IMR-90 (cell line): ENCODE data around the gene ZC2HC1B. TPM values are rescaled to one million over a fixed set of nuclear protein-coding genes. Genes with fewer than 3 reads are reported as not detected.

ENCODE experiments used
- ATAC-seq: fragments of 200-7000 bp; cut with Tn5 transposase; 2 replicates; pipeline ENCODE4 v1.9.1; 2020; ENCODE audit warnings: low read depth, mild to moderate bottlenecking, moderate library complexity
- BruUV-seq: library from RNA; stranded (reverse); fragments of 400-500 nt; replicated peaks from 2 replicates; lab custom pipeline; 2021; lab: Mats Ljungman, UMichigan
- CTCF ChIA-PET: fragments of 300-600 bp; formaldehyde crosslinking; extraction: SDS; loops from one replicate; lab custom pipeline; 2021; ENCODE audit warnings: antibody characterized with exemption; lab: Yijun Ruan, JAX
- POLR2A ChIA-PET: fragments of 300-600 bp; sonication (Branson Sonifier 250); formaldehyde crosslinking; loops from one replicate; lab custom pipeline; 2022; ENCODE audit warnings: antibody characterized with exemption; ENCODE audit not compliant: unreplicated experiment; lab: Charles Lee
- DNase-seq: peaks from one replicate; pipeline ENCODE4 v3.0.0; 2013
- H2AFZ ChIP-seq: replicated peaks from 2 replicates; pipeline ENCODE3; 2013; ENCODE audit warnings: low read length, mild to moderate bottlenecking; ENCODE audit not compliant: poor library complexity
- H2AK5ac ChIP-seq: 2 replicates; pipeline ENCODE4 v1.6.1; 2013; ENCODE audit warnings: low read depth, low read length, inconsistent platforms
- H2AK9ac ChIP-seq: replicated peaks from 2 replicates; pipeline ENCODE3; 2013; ENCODE audit warnings: mild to moderate bottlenecking, low read depth, low read length, moderate library complexity; ENCODE audit not compliant: poor library complexity
- H2BK120ac ChIP-seq: 2 replicates; pipeline ENCODE4 v1.6.1; 2013; ENCODE audit warnings: low read depth, low read length, inconsistent platforms
- H2BK15ac ChIP-seq: 3 replicates; pipeline ENCODE4 v1.6.1; 2013; ENCODE audit warnings: low read depth, low read length, inconsistent platforms
- H2BK20ac ChIP-seq: 2 replicates; pipeline ENCODE4 v1.6.1; 2013; ENCODE audit warnings: low read depth, mild to moderate bottlenecking, inconsistent platforms, low read length, moderate library complexity
- H2BK5ac ChIP-seq: 2 replicates; pipeline ENCODE4 v1.6.1; 2013; ENCODE audit warnings: mild to moderate bottlenecking, low read depth, low read length, inconsistent platforms; ENCODE audit not compliant: poor library complexity, severe bottlenecking
- H3K14ac ChIP-seq: replicated peaks from 2 replicates; pipeline ENCODE4 v1.6.1; 2013; ENCODE audit warnings: low read depth, low read length, inconsistent platforms
- H3K18ac ChIP-seq: 2 replicates; pipeline ENCODE4 v1.6.1; 2013; ENCODE audit warnings: low read depth, low read length, control low read depth
- H3K23ac ChIP-seq: 2 replicates; pipeline ENCODE4 v1.6.1; 2013; ENCODE audit warnings: low read depth, low read length, inconsistent platforms
- H3K27ac ChIP-seq: 2 replicates; pipeline ENCODE4 v1.5.1; 2013; ENCODE audit warnings: mild to moderate bottlenecking, control low read depth, low read length; ENCODE audit not compliant: insufficient read depth
- H3K27me3 ChIP-seq: 2 replicates; pipeline ENCODE4 v1.6.1; 2013; ENCODE audit warnings: low read length; ENCODE audit not compliant: control insufficient read depth, insufficient read depth
- H3K36me3 ChIP-seq: 2 replicates; pipeline ENCODE4 v1.6.1; 2013; ENCODE audit warnings: low read length, mixed read lengths; ENCODE audit not compliant: control insufficient read depth, insufficient read depth
- H3K4ac ChIP-seq: 2 replicates; pipeline ENCODE4 v1.6.1; 2013; ENCODE audit warnings: low read depth, low read length, inconsistent platforms
- H3K4me1 ChIP-seq: 2 replicates; pipeline ENCODE4 v1.6.1; 2013; ENCODE audit warnings: low read length, mixed read lengths; ENCODE audit not compliant: control insufficient read depth, insufficient read depth
- H3K4me2 ChIP-seq: 2 replicates; pipeline ENCODE4 v1.6.1; 2013; ENCODE audit warnings: low read depth, mild to moderate bottlenecking, control low read depth, low read length, moderate library complexity
- H3K4me3 ChIP-seq: 2 replicates; pipeline ENCODE4 v1.5.1; 2013; ENCODE audit warnings: low read depth, mild to moderate bottlenecking, control low read depth, low read length, moderate library complexity; ENCODE audit not compliant: insufficient read depth
- H3K56ac ChIP-seq: 2 replicates; pipeline ENCODE4 v1.6.1; 2013; ENCODE audit warnings: low read length, inconsistent platforms; ENCODE audit not compliant: insufficient read depth; ENCODE audit errors: extremely low read depth
- H3K79me1 ChIP-seq, 2 experiments: 2 replicates each; pipeline ENCODE4 v1.6.1; 2013; ENCODE audit warnings: low read length in 2 of 2, inconsistent platforms in 1 of 2, low read depth in 1 of 2
- H3K9ac ChIP-seq: 2 replicates; pipeline ENCODE4 v1.6.1; 2013; ENCODE audit warnings: low read depth, low read length, control low read depth
- H3K9me1 ChIP-seq: 2 replicates; pipeline ENCODE4 v1.6.1; 2013; ENCODE audit warnings: low read length, inconsistent platforms; ENCODE audit not compliant: insufficient read depth
- H3K9me3 ChIP-seq: 2 replicates; pipeline ENCODE4 v1.6.1; 2013; ENCODE audit warnings: low read length; ENCODE audit not compliant: control insufficient read depth, insufficient read depth
- H4K20me1 ChIP-seq: 2 replicates; pipeline ENCODE4 v1.6.1; 2013; ENCODE audit warnings: low read length, inconsistent platforms; ENCODE audit not compliant: insufficient read depth
- H4K5ac ChIP-seq: 2 replicates; pipeline ENCODE4 v1.6.1; 2013; ENCODE audit warnings: mild to moderate bottlenecking, low read depth, low read length, control low read depth
- H4K8ac ChIP-seq, 2 experiments: 2 replicates each; pipeline ENCODE4 v1.6.1; 2013; ENCODE audit warnings: low read depth in 2 of 2, low read length in 2 of 2, control low read depth in 1 of 2, inconsistent platforms in 1 of 2
- H4K91ac ChIP-seq: 2 replicates; pipeline ENCODE4 v1.6.1; 2013; ENCODE audit warnings: low read depth, low read length, inconsistent platforms; ENCODE audit not compliant: insufficient read depth
- BHLHE40 ChIP-seq: fragments of 150-350 bp; IDR thresholded peaks from 2 replicates; pipeline ENCODE4 v1.6.1; 2016; ENCODE audit warnings: mild to moderate bottlenecking, low read depth, low read length
- CTCF ChIP-seq: conservative IDR thresholded peaks from 2 replicates; pipeline ENCODE4 v1.5.1; 2012; ENCODE audit warnings: mild to moderate bottlenecking, low read depth, low read length, improper control_type of control experiment
- RAD21 ChIP-seq: IDR thresholded peaks from 2 replicates; pipeline ENCODE4 v1.6.1; 2012; ENCODE audit warnings: low read length, improper control_type of control experiment
- SMC3 ChIP-seq: fragments of 150-350 bp; IDR thresholded peaks from 2 replicates; pipeline ENCODE4 v1.6.1; 2016; ENCODE audit warnings: low read depth, mild to moderate bottlenecking, antibody characterized with exemption, low read length, moderate library complexity
- WGBS, 2 experiments: methylation state at CpG; one replicate each; pipeline versions ENCODE4 v1.1.5 to v1.1.7; 2013; ENCODE audit warnings: missing lambda C conversion rate in 2 of 2; ENCODE audit not compliant: insufficient read length in 1 of 2; ENCODE audit errors: extremely low coverage in 2 of 2; 5-methylcytosine and 5-hydroxymethylcytosine counted together
- dilution Hi-C: fragments of 300-500 bp; cut with HindIII; formaldehyde crosslinking; loops from one replicate; pipeline ENCODE4 v1.14.3; 2018; ENCODE audit warnings: low sequenced_read_pairs; ENCODE audit not compliant: unreplicated experiment
- in situ Hi-C: fragments of 300-500 bp; cut with MboI; formaldehyde crosslinking; loops from 3 replicates; pipeline ENCODE4 v1.14.3; 2019; ENCODE audit warnings: low sequenced_read_pairs, inconsistent platforms, mixed read lengths
- intact Hi-C: fragments of 100-400 bp; cut with micrococcal nuclease; formaldehyde crosslinking; loops from 2 replicates; pipeline ENCODE4 v1.10.0; 2022
- polyA plus RNA-seq, 3 experiments: library from polyadenylated mRNA; depleted of rRNA; stranded (reverse); fragments of >200 nt; gene quantifications; 2 replicates each; pipeline ENCODE4 v1.2.3, GENCODE V29; 2012; ENCODE audit warnings: low replicate concordance in 1 of 3
- total RNA-seq: library from RNA; depleted of rRNA; stranded (reverse); fragments of >200 nt; gene quantifications from 2 replicates; pipeline ENCODE4 v1.2.3, GENCODE V29; 2012

Gene ZC2HC1B
- total and polyA plus RNA-seq, 2 of the 4 experiments (the other 2 are of a cell fraction): not detected

GRCh38 chr6:143940011-143940597, 75.8 kb downstream of the ZC2HC1B start:
- CTCF ChIA-PET: interaction anchor here (0.7 to 1.9 kb wide), 6 partner anchors 9 to 96 kb away, joined by 3 to 10 read pairs (median 3); no protein-coding TSS in a partner anchor
- no peak overlapping the region for H3K4me2 ChIP-seq
- DNase-seq (peak; percentile 38), ATAC-seq (peak; percentile 56; the same call in 1 of the 2 replicates)
- H2BK20ac ChIP-seq: no peak overlapping the region
- H4K91ac ChIP-seq: no peak overlapping the region
- BruUV-seq: no TSS peak
- H3K18ac ChIP-seq: no peak overlapping the region
- H2BK120ac ChIP-seq: no peak overlapping the region
- H3K23ac ChIP-seq: no peak overlapping the region
- no peaks in the 10 kb centered on the region for H3K9me1 ChIP-seq
- TF ChIP-seq BHLHE40: no peak
- peak; percentile 53 for TF ChIP-seq RAD21
- TF ChIP-seq SMC3: peak; percentile 66
- TF ChIP-seq CTCF: peak; percentile 55
- H2BK15ac ChIP-seq: no peak overlapping the region
- no peak overlapping the region for H3K56ac ChIP-seq
- intact Hi-C loops (loop anchor here (1.0 to 10.0 kb wide), 3 partner anchors 73 to 365 kb away; no protein-coding TSS in a partner anchor), in situ Hi-C loops (no loop called here), dilution Hi-C loops (no loop called here)
- no peak overlapping the region for H2AK9ac ChIP-seq
- H2BK5ac ChIP-seq: no peak overlapping the region
- H3K9me3 ChIP-seq: no peaks in the 10 kb centered on the region
- no peak overlapping the region for H3K4ac ChIP-seq
- H2AK5ac ChIP-seq: no peak overlapping the region
- no peaks in the 10 kb centered on the region for H3K4me1 ChIP-seq
- peaks cover 2% of the 10 kb centered on the region; the same call in 1 of the 2 replicates for H3K36me3 ChIP-seq
- no peak overlapping the region for H4K8ac ChIP-seq
- no peak overlapping the region for H3K14ac ChIP-seq
- H3K27ac ChIP-seq: no peak overlapping the region
- no peaks in the 10 kb centered on the region for H3K79me1 ChIP-seq
- H3K4me3 ChIP-seq: no peak overlapping the region
- H4K5ac ChIP-seq: no peak overlapping the region
- no CpG with 5 or more reads among the region's 4 CpGs for WGBS, 2 experiments
- H2AFZ ChIP-seq: no peak overlapping the region
- POLR2A ChIA-PET: no interaction called here
- H3K9ac ChIP-seq: no peak overlapping the region
- peaks cover 4% of the 10 kb centered on the region for H3K27me3 ChIP-seq
- no peaks in the 10 kb centered on the region for H4K20me1 ChIP-seq
